ENCODE results near the gene MEIS1.

DNA sequence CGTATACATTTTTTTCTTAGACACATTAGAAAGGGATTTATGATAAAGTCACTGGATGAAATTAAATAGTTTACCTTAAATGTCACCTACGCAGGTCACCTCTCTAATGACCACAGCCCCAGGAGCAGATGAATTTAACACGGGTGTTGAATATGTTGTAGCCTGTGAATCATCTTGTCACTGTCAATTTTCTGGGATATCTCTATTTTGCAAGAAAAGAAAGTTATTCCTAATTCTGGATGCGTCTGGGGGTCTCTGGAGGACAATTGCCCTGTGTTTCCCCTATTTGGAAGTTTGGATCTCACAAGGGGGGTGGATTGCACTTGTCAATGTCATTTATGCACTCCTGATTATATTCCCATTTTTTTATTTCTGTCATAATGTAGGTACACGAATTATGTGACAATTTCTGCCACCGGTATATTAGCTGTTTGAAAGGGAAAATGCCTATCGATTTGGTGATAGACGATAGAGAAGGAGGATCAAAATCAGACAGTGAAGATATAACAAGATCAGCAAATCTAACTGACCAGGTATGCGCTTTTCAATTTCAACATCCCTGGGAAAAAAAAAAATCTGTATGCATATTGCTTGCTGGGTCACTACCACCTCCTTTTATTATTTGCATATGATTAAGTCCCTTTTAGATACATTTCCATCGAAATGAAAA is 7.7 kb downstream of the MEIS1 start:
- TF ChIP-seq EZH2 (IDR thresholded peaks at IDR 0.05; ENCODE audit: borderline replicate concordance, low read depth, low read length, poor library complexity, severe bottlenecking), result no peak
- TF ChIP-seq CTCF (conservative IDR thresholded peaks at IDR 0.05; ENCODE audit: low read depth, low read length), result no peak
